PFSK-1 (cell line): ENCODE results near the gene SMIM9.

Experiments used
- FOXP2 ChIP-seq: optimal IDR thresholded peaks from 2 replicates; pipeline ENCODE3; 2011; ENCODE audit warnings: borderline replicate concordance, control low read depth, inconsistent platforms; ENCODE audit not compliant: insufficient read depth; ENCODE audit errors: extremely low read length, extremely low read depth
- POLR2AphosphoS5 ChIP-seq: IDR thresholded peaks from 2 replicates; pipeline ENCODE4 v1.6.1; 2012; ENCODE audit warnings: low read depth, mild to moderate bottlenecking, control low read depth, low read length, moderate library complexity
- REST ChIP-seq, 2 experiments: IDR thresholded peaks; 2 replicates each; pipeline versions ENCODE4 v1.6.1 to v1.8.0; 2011 to 2012; ENCODE audit warnings: low read depth in 2 of 2, low read length in 2 of 2, control low read depth in 1 of 2, inconsistent platforms in 1 of 2, mild to moderate bottlenecking in 1 of 2, moderate library complexity in 1 of 2; ENCODE audit not compliant: insufficient read depth in 1 of 2
- SIN3A ChIP-seq: IDR thresholded peaks from 2 replicates; pipeline ENCODE4 v1.6.1; 2012; ENCODE audit warnings: mild to moderate bottlenecking, low read length, moderate library complexity, borderline replicate concordance; ENCODE audit not compliant: insufficient read depth
- TAF1 ChIP-seq: IDR thresholded peaks from 2 replicates; pipeline ENCODE4 v1.6.1; 2012; ENCODE audit warnings: low read length, control low read depth, borderline replicate concordance; ENCODE audit not compliant: insufficient read depth

DNA sequence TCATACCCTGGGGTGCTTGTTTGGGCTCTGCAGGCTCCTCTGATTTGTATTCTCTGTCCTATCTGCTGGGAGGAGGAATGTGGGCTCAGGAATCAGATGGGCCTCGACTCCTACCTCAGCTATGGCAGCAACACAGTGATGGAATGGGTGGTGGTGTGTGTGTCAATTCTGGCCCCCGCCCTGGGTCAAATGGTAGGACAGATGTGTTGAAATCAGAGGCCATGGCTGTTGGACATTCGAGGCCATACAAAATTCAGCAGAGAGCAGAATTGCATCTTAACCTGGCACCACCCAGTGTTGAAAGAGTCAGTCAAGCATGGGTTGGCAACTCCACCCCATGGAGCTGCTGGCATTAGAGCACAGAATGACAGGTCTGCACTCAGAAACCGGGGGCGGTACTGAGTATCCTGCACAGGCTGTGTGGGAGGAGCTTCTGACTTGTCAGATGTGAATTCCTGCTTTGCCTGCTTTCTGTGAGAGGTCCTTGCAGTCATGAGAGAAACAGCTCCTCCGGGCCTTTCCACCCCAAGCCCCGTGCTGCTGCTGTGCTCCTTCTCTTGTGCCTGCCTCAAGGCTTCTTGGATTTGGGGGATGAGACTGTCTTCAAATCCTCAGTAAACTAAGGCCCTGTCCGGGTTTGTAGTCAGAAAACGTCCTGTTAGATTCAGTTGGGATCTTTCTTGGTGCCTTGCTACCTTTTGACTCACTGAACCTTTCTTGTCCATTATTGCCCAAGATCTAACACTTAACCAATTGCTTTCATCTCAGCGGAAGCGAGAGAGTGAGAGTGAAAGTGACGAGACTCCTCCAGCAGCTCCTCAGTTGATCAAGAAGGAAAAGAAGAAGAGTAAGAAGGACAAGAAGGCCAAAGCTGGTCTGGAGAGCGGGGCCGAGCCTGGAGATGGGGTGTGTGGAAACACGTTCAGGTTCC lies 58.8 kb downstream of the SMIM9 start:
- TF ChIP-seq REST (IDR thresholded peaks at IDR 0.05; ENCODE audit: insufficient read depth in 1 of 2, low read depth in 2 of 2, low read length in 2 of 2): no peak
- TF ChIP-seq POLR2AphosphoS5: no peak
- TF ChIP-seq SIN3A: no peak
- no peak for TF ChIP-seq TAF1
- TF ChIP-seq FOXP2: no peak
